ENCODE results near the gene SMTNL2. TPM values are rescaled to one million over a fixed set of nuclear protein-coding genes. Genes with fewer than 3 reads are reported as not detected.
A peak's percentile ranks its signal among the peaks of the same experiment; 100 is the strongest.

SMTNL2 gene
- total RNA-seq, 2 experiments from 2014 or later, result not detected

- no peaks in the 10 kb centered on the region for H3K36me3 Mint-ChIP-seq (ENCODE audit: low read depth)
Measured at GRCh38 chr17:4565209-4566141, 18.9 kb upstream of the SMTNL2 start.

GRCh38 chr17:4566785-4567184 is 17.5 kb upstream of the SMTNL2 start:
- ChIA-PET CTCF (interaction anchor here (0.6 to 3.3 kb wide), 40 partner anchors 9 to 384 kb away, joined by 3 to 78 read pairs (median 3); partner anchors contain the start of genes C17orf107, CHRNE, GLTPD2 and MYBBP1A), POLR2A (interaction anchor here (0.6 kb wide), 1 partner anchor 204 kb away, joined by 4 read pairs; no protein-coding TSS in a partner anchor)
- no peak overlapping the region for H3K27ac Mint-ChIP-seq
- peak; percentile 73 for DNase-seq
- H3K27me3 Mint-ChIP-seq, result peaks cover 6% of the 10 kb centered on the region
- peaks cover 2% of the 10 kb centered on the region for H3K9me3 Mint-ChIP-seq (ENCODE audit: low read depth)
- peak; percentile 38 for ATAC-seq
- H3K4me1 Mint-ChIP-seq, result peaks cover 33% of the 10 kb centered on the region
- no peaks in the 10 kb centered on the region for H3K36me3 Mint-ChIP-seq (ENCODE audit: low read depth)
- no peak overlapping the region for H3K4me3 Mint-ChIP-seq
- intact Hi-C loops (cut with DNase I, micrococcal nuclease), result loop anchor here (1.0 to 10.0 kb wide), 6 partner anchors 60 to 336 kb away; partner anchors contain the start of genes C17orf114 (in 1 of the 2), CHRNE (in 1 of the 2) and PLD2 (in 1 of the 2)

More at GRCh38 chr17:4565209-4566141, 18.9 kb upstream of the SMTNL2 start:
- Mint-ChIP-seq H3K4me3 (no peak overlapping the region), H3K27ac (no peak overlapping the region), H3K27me3 (peaks cover 2% of the 10 kb centered on the region), H3K9me3 (ENCODE audit: low read depth) (peaks cover 2% of the 10 kb centered on the region), H3K4me1 (peaks cover 38% of the 10 kb centered on the region)
- POLR2A ChIA-PET, result interaction anchor here (0.6 kb wide), 1 partner anchor 15 kb away, joined by 5 read pairs; no protein-coding TSS in a partner anchor
- CTCF ChIA-PET, result interaction anchor here (0.5 to 3.3 kb wide), 12 partner anchors 8 to 1076 kb away, joined by 3 to 78 read pairs (median 4); partner anchors contain the start of genes C17orf107 and MYBBP1A
- ATAC-seq, result peak; percentile 69
- intact Hi-C loops (cut with DNase I, micrococcal nuclease), result loop anchor here (1.0 to 10.0 kb wide), 8 partner anchors 61 to 337 kb away; partner anchors contain the start of genes C17orf114 (in 1 of the 2), CHRNE (in 1 of the 2) and PLD2 (in 1 of the 2)
- DNase-seq, result peak; percentile 78

GRCh38 chr17:4569591-4569990 is 14.7 kb upstream of the SMTNL2 start:
- H3K27ac Mint-ChIP-seq, result no peak overlapping the region
- H3K36me3 Mint-ChIP-seq (ENCODE audit: low read depth), result no peaks in the 10 kb centered on the region
- intact Hi-C loops (cut with DNase I, micrococcal nuclease), result loop anchor here in 1 of 2 experiments (5.0 to 10.0 kb wide), 4 partner anchors 128 to 333 kb away; partner anchors contain the start of genes C17orf114, CHRNE and PLD2
- H3K4me3 Mint-ChIP-seq, result no peak overlapping the region
- H3K4me1 Mint-ChIP-seq, result peaks cover 29% of the 10 kb centered on the region
- peaks cover 2% of the 10 kb centered on the region for H3K9me3 Mint-ChIP-seq (ENCODE audit: low read depth)
- peaks cover 6% of the 10 kb centered on the region for H3K27me3 Mint-ChIP-seq
- DNase-seq (no peak), ATAC-seq (no peak)
- CTCF ChIA-PET, result interaction anchor here (0.6 to 1.5 kb wide), 5 partner anchors 10 to 331 kb away, joined by 3 to 4 read pairs (median 4); no protein-coding TSS in a partner anchor
- POLR2A ChIA-PET, result no interaction called here

- H3K36me3 Mint-ChIP-seq (ENCODE audit: low read depth), result no peaks in the 10 kb centered on the region
- POLR2A ChIA-PET, result no interaction called here
- no peak for DNase-seq
- H3K9me3 Mint-ChIP-seq (ENCODE audit: low read depth), result peaks cover 2% of the 10 kb centered on the region
- CTCF ChIA-PET, result interaction anchor here (1.1 kb wide), 2 partner anchors 15 to 103 kb away, joined by 3 to 4 read pairs; no protein-coding TSS in a partner anchor
- intact Hi-C loops (cut with DNase I, micrococcal nuclease), result no loop called here
- H3K27ac Mint-ChIP-seq, result no peak overlapping the region
- H3K4me3 Mint-ChIP-seq, result no peak overlapping the region
- H3K27me3 Mint-ChIP-seq, result peaks cover 6% of the 10 kb centered on the region
- no peak for ATAC-seq
- H3K4me1 Mint-ChIP-seq, result peaks cover 18% of the 10 kb centered on the region
Measured at GRCh38 chr17:4572131-4572530, 12.2 kb upstream of the SMTNL2 start.

- peak overlapping the region; percentile 22 for H3K4me3 Mint-ChIP-seq
- ATAC-seq (peak; percentile 6), DNase-seq (no peak)
- H3K36me3 Mint-ChIP-seq (ENCODE audit: low read depth), result no peaks in the 10 kb centered on the region
- intact Hi-C loops (cut with DNase I, micrococcal nuclease), result loop anchor here in 1 of 2 experiments (1.0 kb wide), 2 partner anchors 10 to 85 kb away; no protein-coding TSS in a partner anchor
- peaks cover 2% of the 10 kb centered on the region for H3K9me3 Mint-ChIP-seq (ENCODE audit: low read depth)
- POLR2A ChIA-PET, result interaction anchor here (0.6 to 1.2 kb wide), 3 partner anchors 10 to 88 kb away, joined by 4 to 7 read pairs (median 6); partner anchors contain the start of gene MYBBP1A
- CTCF ChIA-PET, result interaction anchor here (1.0 to 1.7 kb wide), 4 partner anchors 8 to 52 kb away, joined by 3 to 12 read pairs (median 4); no protein-coding TSS in a partner anchor
- peaks cover 18% of the 10 kb centered on the region for H3K4me1 Mint-ChIP-seq
- peak overlapping the region; percentile 48 for H3K27ac Mint-ChIP-seq
- H3K27me3 Mint-ChIP-seq, result peaks cover 6% of the 10 kb centered on the region
Measured at GRCh38 chr17:4573115-4573514, 11.2 kb upstream of the SMTNL2 start.

- Mint-ChIP-seq H3K4me3 (peak overlapping the region; percentile 22), H3K27me3 (peaks cover 6% of the 10 kb centered on the region), H3K9me3 (ENCODE audit: low read depth) (peaks cover 2% of the 10 kb centered on the region), H3K27ac (peak overlapping the region; percentile 11), H3K36me3 (ENCODE audit: low read depth) (no peaks in the 10 kb centered on the region), H3K4me1 (peaks cover 18% of the 10 kb centered on the region)
- DNase-seq (peak; percentile 88), ATAC-seq (peak; percentile 100)
- ChIA-PET POLR2A (interaction anchor here (0.6 to 1.2 kb wide), 3 partner anchors 10 to 89 kb away, joined by 4 to 7 read pairs (median 6); partner anchors contain the start of gene MYBBP1A), CTCF (interaction anchor here (0.7 to 1.7 kb wide), 6 partner anchors 8 to 153 kb away, joined by 3 to 12 read pairs (median 4); no protein-coding TSS in a partner anchor)
- intact Hi-C loops (cut with DNase I, micrococcal nuclease), result loop anchor here in 1 of 2 experiments (1.0 kb wide), 2 partner anchors 10 to 85 kb away; no protein-coding TSS in a partner anchor
Measured at GRCh38 chr17:4573669-4574068, 10.7 kb upstream of the SMTNL2 start.

GRCh38 chr17:4574448-4575045 is 9.8 kb upstream of the SMTNL2 start:
- ChIA-PET CTCF (interaction anchor here (0.9 to 1.7 kb wide), 4 partner anchors 9 to 48 kb away, joined by 3 to 12 read pairs (median 4); no protein-coding TSS in a partner anchor), POLR2A (interaction anchor here (1.2 kb wide), 1 partner anchor 11 kb away, joined by 7 read pairs; no protein-coding TSS in a partner anchor)
- Mint-ChIP-seq H3K36me3 (ENCODE audit: low read depth) (no peaks in the 10 kb centered on the region), H3K27ac (no peak overlapping the region), H3K27me3 (peaks cover 6% of the 10 kb centered on the region), H3K4me3 (no peak overlapping the region), H3K9me3 (ENCODE audit: low read depth) (peaks cover 2% of the 10 kb centered on the region), H3K4me1 (peaks cover 18% of the 10 kb centered on the region)
- intact Hi-C loops (cut with DNase I, micrococcal nuclease), result no loop called here
- ATAC-seq, result no peak
- DNase-seq, result no peak

- Mint-ChIP-seq H3K27ac (no peak overlapping the region), H3K4me3 (no peak overlapping the region), H3K36me3 (ENCODE audit: low read depth) (no peaks in the 10 kb centered on the region), H3K9me3 (ENCODE audit: low read depth) (peaks cover 2% of the 10 kb centered on the region), H3K4me1 (peaks cover 18% of the 10 kb centered on the region), H3K27me3 (peaks cover 8% of the 10 kb centered on the region)
- intact Hi-C loops (cut with DNase I, micrococcal nuclease), result no loop called here
- ChIA-PET CTCF (no interaction called here), POLR2A (no interaction called here)
- DNase-seq (no peak), ATAC-seq (no peak)
Measured at GRCh38 chr17:4576161-4576558, 8.2 kb upstream of the SMTNL2 start.

- Mint-ChIP-seq H3K4me1 (peaks cover 18% of the 10 kb centered on the region), H3K9me3 (ENCODE audit: low read depth) (peaks cover 2% of the 10 kb centered on the region), H3K27ac (no peak overlapping the region), H3K4me3 (no peak overlapping the region), H3K27me3 (peaks cover 7% of the 10 kb centered on the region), H3K36me3 (ENCODE audit: low read depth) (no peaks in the 10 kb centered on the region)
- no peak for DNase-seq
- ATAC-seq, result no peak
- ChIA-PET CTCF (interaction anchor here (1.2 kb wide), 1 partner anchor 10 kb away, joined by 3 read pairs; no protein-coding TSS in a partner anchor), POLR2A (no interaction called here)
- intact Hi-C loops (cut with DNase I, micrococcal nuclease), result no loop called here
Measured at GRCh38 chr17:4576729-4577322, 7.5 kb upstream of the SMTNL2 start.

- intact Hi-C loops (cut with DNase I, micrococcal nuclease), result no loop called here
- Mint-ChIP-seq H3K4me3 (no peak overlapping the region), H3K36me3 (ENCODE audit: low read depth) (no peaks in the 10 kb centered on the region), H3K9me3 (ENCODE audit: low read depth) (peaks cover 2% of the 10 kb centered on the region), H3K27me3 (peaks cover 9% of the 10 kb centered on the region), H3K27ac (no peak overlapping the region), H3K4me1 (peaks cover 18% of the 10 kb centered on the region)
- POLR2A ChIA-PET, result no interaction called here
- ATAC-seq, result no peak
- DNase-seq, result no peak
- CTCF ChIA-PET, result interaction anchor here (1.2 kb wide), 1 partner anchor 10 kb away, joined by 3 read pairs; no protein-coding TSS in a partner anchor
Measured at GRCh38 chr17:4577386-4577993, 6.8 kb upstream of the SMTNL2 start.
